Neural progenitor cell (in vitro differentiated cells): ENCODE data around the gene ADSS1. TPM values are rescaled to one million over a fixed set of nuclear protein-coding genes. Genes with fewer than 3 reads are reported as not detected.
A peak's percentile ranks its signal among the peaks of the same experiment; 100 is the strongest.

Experiments used
- DNase-seq: peaks from one replicate; pipeline ENCODE4 v3.0.0-alpha.2; 2016; ENCODE audit warnings: low spot score
- H2AFZ ChIP-seq: fragments of 200-600 bp; sonication (generic); replicated peaks from 2 replicates; pipeline ENCODE4 v1.6.1; 2016; ENCODE audit warnings: antibody characterized with exemption
- H3F3A ChIP-seq: fragments of 200-600 bp; sonication (generic); 2 replicates; pipeline ENCODE4 v1.6.1; 2016; ENCODE audit warnings: antibody characterized with exemption, low read depth
- H3K27ac ChIP-seq: fragments of 200-600 bp; sonication (generic); 2 replicates; pipeline ENCODE4 v1.5.1; 2016; ENCODE audit warnings: mild to moderate bottlenecking
- H3K27me3 ChIP-seq: fragments of 200-600 bp; sonication (generic); 2 replicates; pipeline ENCODE4 v1.6.1; 2016; ENCODE audit warnings: mild to moderate bottlenecking, moderate library complexity
- H3K36me3 ChIP-seq: fragments of 200-600 bp; sonication (generic); 2 replicates; pipeline ENCODE4 v1.5.1; 2016
- H3K4me1 ChIP-seq: fragments of 200-600 bp; sonication (generic); 2 replicates; pipeline ENCODE4 v1.6.1; 2016; ENCODE audit warnings: mixed run types
- H3K4me2 ChIP-seq: fragments of 200-600 bp; sonication (generic); 2 replicates; pipeline ENCODE4 v1.6.1; 2016
- H3K4me3 ChIP-seq: fragments of 200-600 bp; sonication (generic); 2 replicates; pipeline ENCODE4 v1.5.1; 2016
- H3K79me2 ChIP-seq: fragments of 200-600 bp; sonication (generic); 2 replicates; pipeline ENCODE4 v1.6.1; 2016; ENCODE audit warnings: low read depth
- H3K9ac ChIP-seq: fragments of 200-600 bp; sonication (generic); 2 replicates; pipeline ENCODE4 v1.6.1; 2016
- H3K9me3 ChIP-seq: fragments of 200-600 bp; sonication (generic); 2 replicates; pipeline ENCODE4 v1.5.1; 2016; ENCODE audit warnings: low read depth
- H4K20me1 ChIP-seq: fragments of 200-600 bp; sonication (generic); 2 replicates; pipeline ENCODE4 v1.6.1; 2016; ENCODE audit warnings: low read depth
- H3K27ac Mint-ChIP-seq: 3 replicates; pipeline ENCODE4 v1.8.0; 2021; ENCODE audit warnings: mixed read lengths
- H3K27me3 Mint-ChIP-seq: 2 replicates; pipeline ENCODE4 v1.8.0; 2022; ENCODE audit warnings: low read depth, mild to moderate bottlenecking, inconsistent platforms, moderate library complexity, mixed read lengths; ENCODE audit not compliant: insufficient read depth
- H3K36me3 Mint-ChIP-seq: 3 replicates; pipeline ENCODE4 v1.8.0; 2021; ENCODE audit warnings: mixed read lengths
- H3K4me1 Mint-ChIP-seq: 3 replicates; pipeline ENCODE4 v1.8.0; 2021; ENCODE audit warnings: mixed read lengths
- H3K4me3 Mint-ChIP-seq: 3 replicates; pipeline ENCODE4 v1.8.0; 2021; ENCODE audit warnings: mild to moderate bottlenecking, moderate library complexity, mixed read lengths
- H3K9me3 Mint-ChIP-seq: 3 replicates; pipeline ENCODE4 v1.8.0; 2020; ENCODE audit warnings: mixed read lengths
- EZH2 ChIP-seq: fragments of 200-600 bp; sonication (generic); IDR thresholded peaks from 2 replicates; pipeline ENCODE4 v1.6.1; 2017; ENCODE audit warnings: antibody characterized with exemption, mild to moderate bottlenecking, moderate library complexity
- EZH2phosphoT487 ChIP-seq: fragments of 200-600 bp; sonication (generic); IDR thresholded peaks from 2 replicates; pipeline ENCODE4 v1.6.1; 2017; ENCODE audit warnings: antibody characterized with exemption
- total RNA-seq: library from RNA; depleted of rRNA; stranded (reverse); fragments of >200 nt; gene quantifications from 2 replicates; pipeline ENCODE4 v1.2.3, GENCODE V29; 2015; ENCODE audit warnings: low replicate concordance
- TF ChIP-seq, protein P1 (sequence below): fragments of 200-600 bp; sonication (generic); IDR thresholded peaks from 2 replicates; pipeline ENCODE4 v1.5.1; 2017; ENCODE audit warnings: antibody characterized with exemption, mild to moderate bottlenecking

The ADSS1 gene
- total RNA-seq, 1 donor from 2014 or later, result 26.4 TPM

DNA sequence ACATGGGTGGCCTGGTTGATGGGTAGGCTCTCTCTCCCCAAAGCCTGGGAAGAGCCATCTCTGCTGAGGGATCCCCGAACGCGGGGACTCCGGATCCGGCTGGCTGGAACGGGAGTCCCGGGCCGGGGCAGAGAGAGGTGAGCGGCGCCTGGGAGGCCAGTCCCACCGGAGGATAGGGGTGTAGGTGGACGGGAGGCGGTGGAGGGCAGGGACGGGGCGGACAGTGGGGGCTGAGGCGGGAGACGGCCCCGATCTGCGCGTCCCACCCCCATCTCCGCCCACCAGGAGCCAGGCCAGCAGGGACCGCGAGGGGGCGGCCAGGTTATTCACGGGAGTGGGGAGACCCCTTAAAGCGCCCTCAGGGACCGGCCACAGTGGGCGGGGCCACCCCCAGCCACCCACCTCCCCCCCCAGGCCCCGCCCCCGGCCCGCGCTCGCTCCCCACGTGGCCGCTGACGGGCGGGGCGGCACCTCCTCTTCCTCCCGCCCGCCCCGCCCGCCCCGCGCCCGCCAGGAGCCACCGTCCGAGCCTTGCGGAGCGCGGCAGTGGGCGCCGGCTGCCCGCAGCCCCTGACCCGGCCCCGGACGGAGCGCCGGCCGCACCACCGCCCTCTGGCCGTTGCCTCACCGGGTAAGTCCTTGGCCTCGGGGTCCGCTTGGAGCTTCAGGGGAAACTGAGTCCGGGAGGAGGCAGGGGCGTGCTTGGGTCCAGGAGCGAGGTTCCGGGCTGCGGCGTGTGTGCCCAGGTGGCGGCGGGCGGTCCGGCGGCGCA is 34.7 kb upstream of the ADSS1 start, which contains the start of gene INF2:
Gene INF2 (plus strand): TSS at position 510 of the 772 bp plus-strand sequence. CDS start 11,748 bp downstream, outside the sequence.
- no peak for TF ChIP-seq EZH2
- TF ChIP-seq, protein P1, sequence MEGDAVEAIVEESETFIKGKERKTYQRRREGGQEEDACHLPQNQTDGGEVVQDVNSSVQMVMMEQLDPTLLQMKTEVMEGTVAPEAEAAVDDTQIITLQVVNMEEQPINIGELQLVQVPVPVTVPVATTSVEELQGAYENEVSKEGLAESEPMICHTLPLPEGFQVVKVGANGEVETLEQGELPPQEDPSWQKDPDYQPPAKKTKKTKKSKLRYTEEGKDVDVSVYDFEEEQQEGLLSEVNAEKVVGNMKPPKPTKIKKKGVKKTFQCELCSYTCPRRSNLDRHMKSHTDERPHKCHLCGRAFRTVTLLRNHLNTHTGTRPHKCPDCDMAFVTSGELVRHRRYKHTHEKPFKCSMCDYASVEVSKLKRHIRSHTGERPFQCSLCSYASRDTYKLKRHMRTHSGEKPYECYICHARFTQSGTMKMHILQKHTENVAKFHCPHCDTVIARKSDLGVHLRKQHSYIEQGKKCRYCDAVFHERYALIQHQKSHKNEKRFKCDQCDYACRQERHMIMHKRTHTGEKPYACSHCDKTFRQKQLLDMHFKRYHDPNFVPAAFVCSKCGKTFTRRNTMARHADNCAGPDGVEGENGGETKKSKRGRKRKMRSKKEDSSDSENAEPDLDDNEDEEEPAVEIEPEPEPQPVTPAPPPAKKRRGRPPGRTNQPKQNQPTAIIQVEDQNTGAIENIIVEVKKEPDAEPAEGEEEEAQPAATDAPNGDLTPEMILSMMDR, result no peak
- TF ChIP-seq EZH2phosphoT487, result no peak
- Histone ChIP-seq H3K4me3 (peak within 1 kb of the TSS; percentile 63), H4K20me1 (peaks cover 29% of the 10 kb centered on the region), H3F3A (peaks cover 20% of the 10 kb centered on the region), H2AFZ (peak within 1 kb of the TSS; percentile 89), H3K4me2 (peak within 1 kb of the TSS; percentile 99), H3K36me3 (no peaks in the 10 kb centered on the region), H3K9me3 (no peaks in the 10 kb centered on the region), H3K4me1 (peaks cover 37% of the 10 kb centered on the region), H3K27ac (no peak within 1 kb of the TSS), H3K27me3 (no peaks in the 10 kb centered on the region), H3K79me2 (peaks cover 25% of the 10 kb centered on the region), H3K9ac (no peak within 1 kb of the TSS)
- Mint-ChIP-seq H3K27ac (no peak within 1 kb of the TSS), H3K4me1 (peaks cover 14% of the 10 kb centered on the region), H3K9me3 (peaks cover 3% of the 10 kb centered on the region), H3K27me3 (peaks cover 9% of the 10 kb centered on the region), H3K36me3 (no peaks in the 10 kb centered on the region), H3K4me3 (peak within 1 kb of the TSS; percentile 79)
- peak; percentile 80 for DNase-seq

DNA sequence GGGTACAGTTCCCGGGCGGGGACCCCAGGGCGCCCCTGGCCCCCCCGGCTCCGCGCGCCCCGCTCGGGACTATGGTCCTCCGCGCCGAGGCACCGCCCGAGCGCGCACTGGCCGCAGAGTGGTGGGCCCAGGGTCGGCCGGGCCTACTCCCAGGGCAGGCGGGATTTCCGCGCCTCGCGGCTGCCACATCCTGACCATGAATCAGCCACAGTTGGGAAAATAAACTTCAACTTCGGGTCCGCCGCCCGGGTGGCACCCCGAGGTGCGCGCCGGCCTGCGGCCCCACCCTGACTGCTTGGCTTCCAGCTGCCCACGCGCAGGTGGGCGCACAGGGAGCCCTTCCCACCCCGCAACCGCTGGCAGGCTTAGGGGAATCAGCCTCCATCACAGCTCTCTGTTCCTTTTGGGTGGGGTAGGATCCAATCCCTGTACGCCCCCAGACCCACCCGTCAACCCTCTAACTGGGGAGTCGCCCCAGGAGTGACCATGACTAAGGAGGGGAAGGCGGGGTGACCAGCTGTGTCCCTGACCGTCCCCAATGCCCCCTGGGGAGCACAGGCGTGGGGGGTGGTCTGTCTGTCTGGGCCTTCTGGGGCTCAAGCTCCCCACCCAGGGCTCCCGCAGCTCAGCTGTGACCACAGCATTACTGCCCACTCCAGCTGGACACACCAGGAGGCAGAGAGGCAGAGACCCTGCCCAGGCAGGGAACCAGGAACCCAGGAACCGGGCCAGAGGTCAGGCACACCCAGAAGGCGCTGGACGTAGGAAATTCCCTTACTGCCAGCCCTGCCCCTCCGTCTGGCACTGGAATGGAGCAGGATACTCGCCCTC is 33.9 kb upstream of the ADSS1 start:
- Mint-ChIP-seq H3K36me3 (no peaks in the 10 kb centered on the region), H3K4me3 (peak overlapping the region; percentile 79), H3K4me1 (peaks cover 10% of the 10 kb centered on the region), H3K27me3 (peaks cover 6% of the 10 kb centered on the region), H3K9me3 (no peaks in the 10 kb centered on the region), H3K27ac (no peak overlapping the region)
- Histone ChIP-seq H3K36me3 (no peaks in the 10 kb centered on the region), H3K9me3 (no peaks in the 10 kb centered on the region), H2AFZ (no peak overlapping the region), H3K27ac (no peak overlapping the region), H3K4me3 (peak overlapping the region; percentile 63), H3K79me2 (peaks cover 26% of the 10 kb centered on the region), H4K20me1 (peaks cover 29% of the 10 kb centered on the region), H3K4me1 (peaks cover 45% of the 10 kb centered on the region), H3K4me2 (peak overlapping the region; percentile 99), H3K27me3 (no peaks in the 10 kb centered on the region), H3K9ac (no peak overlapping the region), H3F3A (peaks cover 20% of the 10 kb centered on the region)
- TF ChIP-seq EZH2phosphoT487 (no peak), EZH2 (no peak)
- TF ChIP-seq, protein P1, result no peak
- no peak for DNase-seq

DNA sequence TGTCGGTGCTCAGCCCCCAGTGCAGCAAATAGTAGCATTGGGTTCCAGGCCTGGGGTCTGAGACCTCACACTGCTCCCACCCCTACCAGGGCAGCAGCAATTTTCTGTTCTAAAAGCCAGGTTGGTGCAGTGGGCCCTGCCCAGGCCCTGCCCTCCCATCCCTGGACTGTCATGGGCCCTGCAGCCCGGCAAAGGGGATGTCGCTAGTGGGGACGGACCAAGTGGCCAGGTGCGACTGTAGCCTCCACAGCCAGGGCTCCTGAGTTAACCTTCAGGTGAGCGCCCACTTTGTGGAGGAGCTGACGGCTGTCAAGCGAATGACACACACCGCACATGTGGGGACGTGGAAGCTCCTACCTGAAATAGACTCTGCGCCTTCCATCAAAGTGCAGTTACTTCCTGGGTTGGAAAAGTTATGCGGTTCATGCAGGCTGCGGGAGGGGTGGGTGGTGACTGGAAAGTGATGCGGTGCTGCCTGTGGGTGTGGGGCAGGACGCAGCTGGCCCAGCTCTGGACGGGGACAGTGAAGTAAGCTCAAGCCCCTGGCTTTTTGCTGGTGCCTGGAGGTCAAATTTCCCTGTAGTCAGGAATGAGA is 33.1 kb upstream of the ADSS1 start:
- H3F3A ChIP-seq, result peaks cover 20% of the 10 kb centered on the region
- peaks cover 29% of the 10 kb centered on the region for H4K20me1 ChIP-seq
- H3K27ac ChIP-seq, result no peak overlapping the region
- peak overlapping the region; percentile 99 for H3K4me2 ChIP-seq
- no peak overlapping the region for H3K27ac Mint-ChIP-seq
- H3K36me3 ChIP-seq, result no peaks in the 10 kb centered on the region
- H2AFZ ChIP-seq, result no peak overlapping the region
- no peak overlapping the region for H3K4me3 ChIP-seq
- H3K9me3 Mint-ChIP-seq, result no peaks in the 10 kb centered on the region
- no peak for DNase-seq
- peak overlapping the region; percentile 73 for H3K4me3 Mint-ChIP-seq
- peaks cover 13% of the 10 kb centered on the region for H3K4me1 Mint-ChIP-seq
- no peaks in the 10 kb centered on the region for H3K9me3 ChIP-seq
- H3K27me3 ChIP-seq, result no peaks in the 10 kb centered on the region
- peaks cover 47% of the 10 kb centered on the region for H3K4me1 ChIP-seq
- H3K36me3 Mint-ChIP-seq, result no peaks in the 10 kb centered on the region
- H3K9ac ChIP-seq, result no peak overlapping the region
- H3K27me3 Mint-ChIP-seq, result peaks cover 6% of the 10 kb centered on the region
- TF ChIP-seq EZH2phosphoT487 (no peak), EZH2 (no peak)
- TF ChIP-seq, protein P1, result no peak
- peaks cover 26% of the 10 kb centered on the region for H3K79me2 ChIP-seq
